ENCODE results near the gene RAC3.

RAC3 gene

DNA sequence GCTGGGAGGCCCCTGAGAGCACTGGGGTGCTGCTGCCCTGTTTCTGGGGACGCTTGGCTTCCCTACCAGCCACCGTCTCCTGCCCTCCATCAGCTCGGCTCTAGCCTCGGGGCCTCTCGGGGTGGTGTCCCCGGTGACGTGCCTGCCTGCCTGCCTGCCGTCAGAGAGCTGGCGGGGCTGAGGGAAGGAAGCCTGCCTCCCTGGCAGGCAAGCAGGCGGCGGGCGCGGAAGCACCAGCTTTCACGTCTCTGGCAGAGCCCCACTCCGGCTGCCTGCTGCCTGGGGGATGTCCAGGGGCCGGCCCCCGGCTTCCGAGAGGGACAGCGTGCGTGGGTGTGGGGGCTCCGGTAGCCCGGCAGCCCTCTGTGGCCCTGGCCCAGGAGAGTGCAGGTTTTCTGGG is 18.1 kb upstream of the RAC3 start:
- DNase-seq = no peak

DNA sequence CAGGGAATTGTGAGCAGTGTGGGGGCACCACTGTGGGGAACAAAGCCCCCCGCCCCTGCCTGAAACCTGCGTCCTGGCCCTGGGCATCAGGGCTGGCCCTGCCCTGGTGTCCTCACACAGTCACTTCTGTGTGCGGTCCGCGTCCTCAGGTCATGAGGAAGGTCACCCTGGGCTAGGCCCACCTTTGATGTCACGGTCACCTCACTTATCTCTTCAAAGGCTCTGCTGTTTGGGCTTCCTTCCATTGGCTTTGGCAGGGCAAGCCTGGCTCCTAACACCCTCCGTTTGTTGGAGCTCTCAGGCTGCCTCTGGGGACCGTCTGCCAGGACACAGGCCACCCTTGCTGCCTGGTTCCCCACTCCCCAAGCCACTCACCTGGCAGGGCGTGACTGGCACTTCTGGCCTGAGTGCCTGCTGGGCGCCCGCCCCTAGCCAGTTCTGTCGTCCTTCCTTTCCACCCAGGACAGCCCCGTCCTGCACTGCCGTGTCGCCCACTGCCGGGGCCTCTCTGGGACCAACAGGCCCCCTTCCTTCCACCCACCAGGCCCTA is 17.6 kb upstream of the RAC3 start:
- DNase-seq = no peak

DNA sequence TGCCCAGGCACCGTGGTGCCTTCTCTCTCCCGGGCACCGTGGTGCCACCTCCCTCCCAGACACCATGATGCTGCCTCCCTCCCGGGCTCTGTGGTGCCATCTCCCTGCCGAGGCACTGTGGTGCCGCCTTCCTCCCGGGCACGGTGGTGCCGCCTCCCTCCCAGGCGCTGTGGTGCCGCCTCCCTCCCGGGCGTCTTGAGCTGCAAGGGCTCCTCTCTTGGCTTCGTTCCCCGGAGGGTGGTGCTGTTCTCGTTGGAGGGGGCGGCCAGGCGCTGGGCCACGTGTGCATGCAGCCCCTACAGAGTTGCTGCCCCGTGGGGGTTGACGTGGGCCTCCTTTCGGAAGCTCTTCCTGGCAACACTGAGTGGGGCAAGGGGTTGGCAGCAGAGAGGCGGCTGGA is 17.0 kb upstream of the RAC3 start:
- DNase-seq = no peak

DNA sequence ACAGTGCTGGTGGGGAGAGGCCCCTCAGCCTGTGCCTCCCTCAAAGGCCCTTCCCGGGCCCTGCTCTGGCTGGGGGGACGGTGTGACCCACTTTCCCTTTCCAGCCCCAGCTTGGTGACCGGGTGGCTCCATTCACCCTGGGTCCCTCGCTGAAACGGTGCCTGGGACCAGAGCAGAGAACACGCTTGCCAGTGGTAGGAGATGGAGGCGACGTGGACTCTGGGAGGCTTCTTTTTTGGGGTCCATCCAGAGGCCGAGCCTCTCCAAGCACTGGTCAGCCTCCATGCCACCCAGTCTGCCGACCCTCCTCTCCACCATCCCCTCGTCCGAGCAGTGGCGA is 16.5 kb upstream of the RAC3 start:
- no peak for DNase-seq

DNA sequence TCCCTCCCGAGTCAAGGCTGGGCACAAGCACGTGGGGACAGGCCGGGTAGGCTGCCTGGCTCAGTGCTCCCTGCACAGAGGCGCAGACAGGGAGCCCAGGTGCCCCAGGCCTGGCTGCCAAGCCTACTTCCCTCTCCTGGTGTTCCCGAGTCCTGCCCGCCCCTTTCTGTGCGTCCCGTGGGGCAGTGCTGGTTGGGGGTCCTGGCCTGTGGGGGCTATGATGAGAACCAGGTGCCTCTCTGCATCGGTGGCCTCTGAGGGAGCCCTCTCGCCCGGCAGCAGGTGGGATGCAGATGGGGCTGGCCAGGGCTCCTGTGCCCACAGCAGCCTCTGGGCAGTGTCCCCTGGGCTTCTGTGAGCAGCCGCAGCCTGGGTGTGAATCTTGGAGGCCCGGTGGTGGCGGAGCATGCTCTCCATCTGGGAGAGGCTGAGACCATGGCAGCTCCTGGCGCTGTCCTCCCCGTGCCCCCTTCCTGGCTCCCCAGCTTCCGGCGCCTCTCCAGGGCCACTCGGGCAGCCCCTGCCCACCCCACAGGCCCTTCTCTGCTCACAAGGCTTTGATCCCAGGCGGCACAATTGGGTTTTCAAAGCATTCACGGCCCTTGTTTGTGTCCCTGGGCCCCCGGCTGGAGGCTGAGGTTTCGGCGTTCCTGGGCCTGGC is 16.0 kb upstream of the RAC3 start:
- no peak for DNase-seq

DNA sequence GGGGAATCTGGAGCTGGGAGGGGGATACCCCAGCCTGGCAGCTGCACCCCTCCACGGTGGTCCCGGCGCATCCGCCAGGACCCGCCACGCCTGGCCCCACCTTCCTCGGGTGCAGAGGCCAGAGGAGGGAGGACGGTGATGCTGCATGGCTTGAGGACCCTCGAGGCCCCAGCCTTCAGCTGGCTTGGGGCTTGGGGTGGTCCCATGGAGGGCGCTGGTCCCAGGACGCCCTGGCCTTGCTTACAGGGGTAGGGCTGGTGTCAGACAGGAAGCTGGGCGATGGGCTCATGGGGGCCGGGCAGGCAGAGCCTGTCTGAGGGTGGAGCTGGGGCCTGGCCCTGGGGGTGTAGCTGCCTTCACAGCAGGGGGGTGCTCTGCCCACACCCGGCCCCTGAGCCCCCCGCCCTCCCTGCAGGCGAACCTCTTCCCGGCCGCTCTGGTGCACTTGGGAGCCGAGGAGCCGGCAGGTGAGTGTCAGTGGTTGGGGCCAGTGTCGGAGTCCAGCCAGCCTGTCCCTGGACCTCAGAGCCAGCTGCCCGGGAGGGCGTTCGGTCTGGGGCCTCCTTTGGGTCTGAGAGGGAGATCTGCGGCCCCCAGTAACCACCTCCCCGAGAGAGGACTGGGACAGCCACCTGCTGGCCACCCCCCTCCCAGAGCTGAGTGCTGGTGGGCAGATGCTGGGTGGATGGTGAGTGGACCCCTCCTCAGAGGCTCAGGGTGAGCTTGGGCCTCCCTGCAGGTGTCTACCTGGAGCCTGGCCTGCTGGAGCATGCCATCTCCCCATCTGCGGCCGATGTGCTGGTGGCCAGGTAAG is 15.2 kb upstream of the RAC3 start:
- DNase-seq = no peak

DNA sequence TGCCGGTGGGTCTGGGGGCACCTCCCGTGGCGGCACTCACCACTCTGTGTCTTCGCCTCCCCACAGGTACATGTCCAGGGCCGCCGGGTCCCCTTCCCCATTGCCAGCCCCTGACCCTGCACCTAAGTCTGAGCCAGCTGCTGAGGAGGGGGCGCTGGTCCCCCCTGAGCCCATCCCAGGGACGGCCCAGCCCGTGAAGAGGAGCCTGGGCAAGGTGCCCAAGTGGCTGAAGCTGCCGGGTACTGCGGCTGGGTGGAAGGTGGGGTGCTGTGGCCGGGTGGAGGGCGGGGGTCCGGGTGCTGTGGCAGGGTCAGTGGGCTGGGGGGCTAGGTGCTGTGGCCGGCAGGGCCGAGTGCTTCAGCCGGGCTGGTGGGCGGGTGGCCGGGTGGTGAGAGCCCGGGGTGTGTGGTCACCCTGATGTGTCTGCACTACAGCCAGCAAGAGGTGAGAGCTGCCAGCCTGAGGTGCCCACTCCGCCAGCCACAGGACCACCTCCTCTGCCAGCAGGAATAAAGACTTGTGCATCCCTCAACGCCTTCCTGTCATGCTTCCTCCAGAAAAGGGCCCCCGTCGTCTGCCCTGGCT is 14.5 kb upstream of the RAC3 start:
- DNase-seq = no peak

DNA sequence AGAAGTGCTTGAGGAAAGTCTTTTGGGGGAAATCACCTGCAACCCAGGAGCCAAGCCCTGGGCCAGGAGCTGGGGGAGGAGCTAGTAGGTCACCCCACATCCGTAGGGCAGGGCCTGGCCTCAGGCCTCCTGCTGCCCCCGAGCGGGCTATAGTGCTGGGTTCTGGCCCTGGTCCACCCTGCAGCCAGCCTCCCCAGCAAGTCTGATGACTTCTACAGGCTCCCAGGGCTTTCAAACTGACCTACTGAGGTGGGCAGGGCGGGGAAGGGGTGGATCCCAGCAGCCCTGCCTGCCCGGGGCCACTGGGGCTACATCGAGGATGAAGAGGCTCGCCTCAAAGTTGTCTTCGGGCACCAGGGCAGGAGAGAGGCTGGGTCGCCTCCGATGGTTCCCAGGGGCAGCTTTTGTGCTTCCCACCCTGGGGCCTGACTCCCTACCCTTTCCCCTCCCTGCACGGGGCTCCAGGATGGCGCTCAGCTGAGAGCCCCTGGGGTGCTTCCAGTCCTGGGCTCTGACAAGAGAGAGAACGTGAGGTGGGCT is 13.8 kb upstream of the RAC3 start:
- DNase-seq = no peak

DNA sequence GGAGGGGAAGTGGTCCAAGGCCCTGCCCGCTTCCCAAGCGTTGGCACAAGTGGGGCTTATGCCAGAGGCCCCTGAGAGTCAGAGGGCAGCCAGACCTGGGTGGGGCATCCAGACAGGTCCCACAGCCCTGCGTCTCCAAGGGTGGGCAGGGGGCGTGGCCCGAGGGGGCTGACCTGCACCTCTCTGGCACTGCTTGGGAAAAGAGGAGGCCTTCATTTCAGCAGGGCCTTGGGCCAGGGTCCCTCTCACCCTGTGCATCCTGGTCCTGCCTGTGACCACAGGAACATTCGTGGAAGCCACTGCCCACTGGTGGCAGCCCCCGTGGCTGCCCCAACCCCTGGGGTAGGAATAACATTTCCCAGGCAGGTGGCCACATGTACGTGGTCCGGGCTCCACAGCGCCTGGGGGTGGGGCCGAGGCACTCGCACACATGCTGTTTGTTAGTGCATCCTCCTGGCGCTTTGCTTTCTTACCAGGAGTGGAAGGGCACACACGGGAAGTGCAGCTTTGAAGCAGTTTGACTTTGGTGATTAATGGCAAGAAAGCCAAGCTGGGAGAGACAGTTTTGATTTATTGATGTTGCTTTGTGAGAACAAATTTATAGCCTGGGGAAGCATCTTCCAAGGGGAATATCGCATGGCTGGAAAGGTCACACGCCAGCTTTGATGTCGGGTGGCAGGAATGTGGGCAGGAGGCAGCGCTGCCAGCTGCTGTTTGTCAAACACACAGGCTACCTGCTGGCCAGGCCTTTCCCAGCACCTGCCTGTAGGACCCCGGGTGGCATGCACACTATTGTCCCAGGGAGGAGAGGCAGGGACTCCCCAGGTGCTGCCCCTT is 13.1 kb upstream of the RAC3 start:
- DNase-seq = no peak

DNA sequence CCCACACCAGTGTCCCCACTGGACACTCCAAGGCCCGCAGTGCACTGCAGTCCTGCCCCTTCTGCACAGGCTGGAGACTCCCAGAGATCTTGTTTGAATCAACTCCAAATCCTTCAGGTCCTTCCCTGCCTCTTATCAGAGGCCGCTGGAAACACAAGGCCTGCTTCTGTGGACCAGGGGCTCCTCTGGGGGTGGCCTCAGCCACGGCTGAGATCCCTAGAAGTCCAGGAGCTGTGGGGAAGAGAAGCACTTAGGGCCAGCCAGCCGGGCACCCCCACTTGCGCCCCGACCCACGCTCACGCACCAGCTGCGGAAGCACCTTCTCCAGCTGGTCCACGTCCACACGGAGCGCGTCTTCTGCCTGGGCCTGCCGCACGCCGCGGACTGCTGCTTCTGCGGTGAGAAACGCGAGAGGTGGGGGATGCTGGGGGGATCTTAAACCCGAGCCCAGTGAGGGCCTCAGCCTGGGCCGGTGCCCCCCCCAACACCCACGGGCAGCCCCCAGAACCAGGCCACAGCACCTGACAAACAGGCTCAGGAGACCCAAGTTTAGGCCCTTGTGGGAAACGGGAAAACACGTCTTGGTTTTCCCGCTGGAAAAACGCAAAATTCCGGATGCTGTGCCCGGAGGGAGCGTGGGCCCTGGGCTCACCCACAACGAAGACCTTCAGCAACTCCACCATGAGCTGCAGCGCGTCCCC is 12.3 kb upstream of the RAC3 start:
- no peak for DNase-seq

DNA sequence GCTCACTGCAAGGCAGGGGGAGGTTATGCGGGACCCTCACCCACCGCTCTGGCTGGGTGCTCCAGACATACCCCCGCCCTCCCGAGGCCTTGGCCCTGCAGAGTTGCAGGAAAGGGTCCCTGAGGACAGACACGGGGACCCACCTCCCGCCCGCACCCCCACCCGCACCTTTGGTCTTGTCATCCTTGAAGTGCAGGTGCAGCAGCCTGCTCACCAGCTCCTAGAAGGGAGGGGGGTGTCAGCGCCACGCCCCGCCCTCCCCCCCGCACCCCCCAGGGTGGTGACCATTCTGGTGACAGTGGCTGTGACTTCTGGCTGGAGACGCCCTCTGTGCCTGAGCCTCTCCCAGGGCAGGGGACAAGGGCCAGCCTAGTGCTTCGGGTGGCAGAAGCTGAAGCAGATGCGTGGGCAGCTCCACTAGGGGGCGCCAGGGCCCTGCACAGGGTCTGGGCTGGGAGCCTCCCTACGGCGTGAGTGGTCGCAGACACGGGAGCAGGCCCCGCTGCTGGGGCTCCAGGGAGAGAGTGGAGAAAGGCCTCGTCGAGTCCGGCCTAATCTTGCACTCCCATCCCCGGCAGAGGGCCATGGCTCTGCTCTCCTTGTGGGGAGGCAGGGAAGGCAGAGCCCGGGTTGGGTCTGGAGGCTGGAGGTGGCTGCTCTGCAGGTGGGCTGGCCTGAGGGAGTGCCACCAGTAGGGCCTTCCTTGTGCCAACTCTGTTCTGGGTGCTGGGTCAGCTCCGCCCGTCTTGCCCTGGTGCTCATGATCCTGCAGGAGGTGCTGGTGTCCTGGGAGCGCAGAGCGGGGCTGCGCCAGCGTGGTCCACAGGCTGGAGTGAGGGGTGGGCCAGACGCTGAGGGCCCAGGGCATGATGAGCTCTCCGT is 11.5 kb upstream of the RAC3 start:
- peak; percentile 57 to 59 for DNase-seq

DNA sequence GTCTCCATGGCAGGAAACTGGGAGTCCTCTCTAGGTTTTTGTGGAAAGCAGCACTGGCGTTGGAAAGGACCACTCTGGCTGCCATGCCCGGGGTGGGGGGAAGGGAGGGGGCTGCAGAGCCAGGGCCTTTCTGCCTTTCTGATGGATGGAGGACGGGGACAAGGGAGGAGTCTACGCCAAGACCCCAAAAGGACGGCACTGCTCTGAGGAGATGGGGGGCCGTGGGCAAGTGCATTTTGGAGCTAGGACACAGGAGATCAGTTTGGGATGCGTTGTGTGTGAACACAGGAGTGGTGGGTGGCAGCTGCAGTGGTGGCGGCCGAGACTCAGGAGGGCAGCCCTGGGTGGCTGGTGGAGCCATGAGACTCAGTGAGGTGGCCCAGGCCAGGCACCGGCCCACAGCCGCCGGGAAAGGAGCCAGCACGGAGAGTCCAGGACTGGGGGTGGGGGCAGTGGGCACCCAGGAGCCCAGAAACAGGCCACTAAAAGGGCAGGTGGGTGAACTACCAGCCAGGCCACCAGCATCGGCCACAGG is 10.8 kb upstream of the RAC3 start:
- DNase-seq = no peak

DNA sequence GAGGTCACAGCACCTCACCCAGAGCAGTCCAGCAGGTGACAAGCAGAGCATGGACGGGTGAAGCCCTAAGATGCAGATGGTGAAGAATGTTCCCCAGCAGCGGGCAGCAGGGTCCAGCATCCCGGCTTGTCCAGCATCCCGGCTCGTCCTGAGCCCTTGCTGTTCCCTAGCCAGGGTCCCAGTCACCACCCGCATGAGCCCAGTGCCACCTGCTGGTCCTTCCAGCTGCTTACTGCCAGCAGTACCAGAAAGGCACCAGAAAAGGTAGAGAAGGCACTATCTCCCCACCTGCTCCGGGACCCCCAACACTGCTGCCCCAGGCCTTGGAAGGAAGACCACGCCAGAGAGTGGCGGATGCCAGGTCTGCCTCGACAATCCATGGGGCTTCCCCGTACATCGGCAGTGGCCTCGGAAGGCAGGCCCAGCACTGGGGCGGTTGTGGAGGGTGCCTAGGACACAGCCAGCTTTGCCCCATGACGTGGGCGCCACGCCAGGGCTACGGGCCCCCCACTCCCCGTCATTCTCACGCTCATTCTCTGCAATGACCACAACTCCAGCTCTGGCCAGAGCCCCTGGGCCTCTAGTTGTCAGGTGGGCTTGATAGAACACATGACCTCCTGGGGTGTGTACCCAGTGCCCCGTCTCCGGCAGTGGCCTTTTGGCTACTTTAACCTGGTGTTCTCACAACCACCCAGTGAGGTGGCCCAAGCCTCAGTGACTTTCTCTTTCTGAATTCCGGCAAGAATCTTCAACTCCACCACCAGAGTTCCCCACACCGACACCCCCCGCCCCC is 10.2 kb upstream of the RAC3 start:
- peak; percentile 58 to 66 for DNase-seq

DNA sequence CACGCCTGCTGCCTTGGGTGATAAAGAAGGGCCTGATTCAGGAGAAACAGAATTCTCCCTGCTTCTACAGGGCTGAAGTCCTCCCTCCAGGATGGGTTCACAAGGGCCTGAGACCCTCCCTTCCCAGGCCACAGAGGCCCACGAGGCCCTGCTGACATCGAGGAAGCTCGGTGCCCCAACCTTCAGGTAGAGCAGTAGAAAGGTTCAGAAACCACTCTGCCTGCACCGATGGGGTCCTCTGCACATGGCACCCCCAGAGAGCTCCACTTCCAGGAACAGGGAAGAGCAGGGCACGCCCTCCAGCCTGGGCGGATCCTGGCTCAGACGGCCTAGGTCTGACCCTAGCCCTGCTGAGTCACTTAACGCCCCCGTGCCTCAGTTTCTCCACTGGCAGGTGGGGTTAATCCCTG is 9.6 kb upstream of the RAC3 start:
- no peak for DNase-seq

DNA sequence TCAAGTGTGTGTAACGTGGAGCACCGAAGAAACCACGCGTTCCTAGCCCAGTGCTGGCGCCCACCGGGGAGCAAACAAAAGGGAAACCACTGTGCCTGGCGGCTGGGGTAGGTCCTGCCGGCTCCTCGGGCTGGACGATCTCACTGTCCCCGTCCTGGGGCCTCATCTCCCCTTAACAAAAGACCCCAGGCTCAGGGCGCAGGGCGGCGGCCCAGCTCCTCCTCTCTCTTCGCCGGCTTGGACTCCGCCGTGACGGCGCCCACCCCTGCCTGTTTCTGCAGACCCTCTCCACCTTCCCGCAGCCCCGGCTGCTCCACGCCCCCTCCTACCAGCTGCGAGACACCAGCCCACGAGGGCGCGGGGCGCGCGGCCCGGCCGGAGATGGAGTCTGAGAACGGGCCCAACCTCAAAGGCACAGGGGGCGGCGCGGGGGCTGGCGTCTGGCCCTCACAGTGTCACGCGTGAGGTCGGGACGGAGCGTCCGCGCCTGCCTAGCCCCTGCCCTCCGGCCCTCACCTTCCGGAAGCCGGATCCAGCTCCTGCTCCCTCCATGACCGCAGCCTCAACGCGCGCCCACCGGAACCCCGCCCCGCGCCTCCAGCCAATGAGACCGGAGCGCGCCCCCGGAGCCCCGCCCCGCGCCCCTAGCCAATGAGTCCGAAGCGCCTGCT is 9.0 kb upstream of the RAC3 start, which contains the start of gene CENPX:
CENPX (minus strand) TSS at position 569 of the 671 bp plus-strand sequence; CDS start at position 552, 17 bp downstream.
- DNase-seq = peak in 1 of 2 donors; percentile 32

DNA sequence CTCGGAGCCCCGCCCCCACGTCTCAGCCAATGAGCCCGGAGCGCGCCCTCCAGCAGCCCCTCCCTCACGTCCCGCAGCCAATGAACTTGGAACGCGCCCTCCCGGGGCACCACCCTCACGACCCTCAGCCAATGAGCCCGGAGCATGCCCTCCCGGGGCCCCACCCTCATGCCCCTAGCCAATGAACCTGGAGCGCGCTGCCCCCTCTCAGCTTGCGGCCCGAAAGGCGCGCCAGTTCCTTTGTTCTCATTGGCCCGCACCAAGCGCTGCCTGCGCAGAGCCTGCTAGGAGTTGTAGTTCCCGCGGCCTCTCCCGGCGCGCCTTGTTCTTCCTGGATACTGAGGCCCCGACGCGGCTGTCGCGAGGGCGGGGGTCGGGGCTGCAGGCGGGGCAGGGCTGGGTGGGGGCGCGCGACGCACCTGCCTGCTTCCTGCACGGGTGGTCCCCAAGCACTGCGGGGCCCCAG is 8.5 kb upstream of the RAC3 start, which contains the start of gene LRRC45:
LRRC45 (plus strand) TSS at position 325 of the 466 bp plus-strand sequence. CDS start 339 bp downstream, outside the sequence.
- DNase-seq = peak; percentile 100

DNA sequence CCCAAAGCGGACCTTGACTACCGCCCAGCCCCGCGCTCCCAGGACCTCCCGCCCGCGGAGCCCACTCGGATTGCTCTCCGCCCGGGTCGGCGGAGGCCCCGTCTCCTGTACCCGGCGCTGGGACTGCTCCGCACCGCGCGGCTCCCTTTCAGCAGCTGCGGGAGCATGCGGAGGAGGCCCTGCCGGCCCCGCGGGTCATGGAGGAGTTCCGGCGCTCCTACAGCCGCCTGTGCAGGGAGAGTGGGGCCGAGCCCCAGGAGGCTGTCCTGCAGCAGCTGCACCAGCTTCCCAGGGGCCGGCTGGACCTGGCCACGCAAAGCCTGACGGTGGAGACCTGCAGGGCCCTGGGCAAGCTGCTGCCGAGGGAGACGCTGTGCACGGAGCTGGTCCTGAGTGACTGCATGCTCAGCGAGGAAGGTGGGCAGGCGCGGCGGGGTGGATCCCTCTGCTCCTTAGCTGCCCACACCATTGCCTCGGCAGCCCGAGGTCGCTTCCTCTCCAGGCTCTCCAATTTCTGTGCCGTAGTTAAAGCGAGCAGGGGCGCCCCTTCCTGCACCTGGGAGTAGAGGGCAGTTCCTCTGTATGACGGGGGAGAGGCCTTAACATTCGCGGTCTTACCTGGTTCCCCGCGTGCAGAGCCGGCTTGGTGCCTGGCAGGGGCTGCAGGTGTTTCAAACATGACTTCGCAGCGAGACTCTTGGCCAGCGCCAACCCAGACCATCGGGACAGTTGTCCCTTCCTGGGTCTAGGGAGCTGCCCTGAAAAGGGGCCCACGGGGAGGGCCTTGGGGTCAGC is 7.8 kb upstream of the RAC3 start:
- no peak for DNase-seq

DNA sequence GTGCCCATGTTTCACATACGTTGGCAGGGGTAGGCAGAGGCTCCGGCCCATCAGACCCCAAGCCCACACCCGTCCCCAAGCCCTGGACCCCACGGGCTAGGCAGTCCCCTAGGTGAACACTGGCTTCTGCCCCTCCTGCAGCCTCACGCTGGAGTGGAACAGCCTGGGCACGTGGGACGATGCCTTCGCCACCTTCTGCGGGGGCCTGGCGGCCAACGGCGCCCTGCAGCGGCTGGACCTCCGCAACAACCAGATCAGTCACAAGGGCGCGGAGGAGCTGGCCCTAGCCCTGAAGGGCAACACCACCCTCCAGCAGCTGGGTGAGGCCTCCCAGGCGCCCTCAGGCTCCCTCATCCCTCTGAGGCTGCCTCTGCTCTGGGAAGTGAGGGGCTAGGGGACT is 6.6 kb upstream of the RAC3 start:
- DNase-seq = no peak

Data from activated CD4-positive, alpha-beta T cell treated with anti-CD3 and anti-CD28 coated beads for 4 hours (primary cell).